A549 (cell line): ENCODE data around the gene MBL2.

Source experiments
- CEBPB ChIP-seq, 2 experiments: fragments of >200 bp in 1 of 2; sonication (Bioruptor Twin) in 1 of 2; formaldehyde crosslinking in 1 of 2; IDR thresholded peaks; 2 replicates each; pipeline ENCODE4 v1.6.1; 2012 to 2016
- EP300 ChIP-seq, 2 experiments: fragments of >200 bp; sonication (Bioruptor Twin); formaldehyde crosslinking; IDR thresholded peaks; 2 replicates in 1 of 2; 3 replicates in 1 of 2; pipeline ENCODE4 v1.6.1; 2016 to 2017
- HDAC2 ChIP-seq: fragments of 200-600 bp; sonication (generic); IDR thresholded peaks from 2 replicates; pipeline ENCODE4 v1.6.1; 2016
- MAZ ChIP-seq: fragments of 150-350 bp; IDR thresholded peaks from 2 replicates; pipeline ENCODE4 v1.6.1; 2014; ENCODE audit warnings: antibody characterized with exemption, low read depth, low read length, borderline replicate concordance
- SMC3 ChIP-seq: fragments of >200 bp; sonication (Bioruptor Twin); formaldehyde crosslinking; IDR thresholded peaks from 3 replicates; pipeline ENCODE4 v1.6.1; 2018; ENCODE audit warnings: inconsistent platforms
- TP53 ChIP-seq: fragments of 250-450 bp; sonication (Bioruptor Pico); IDR thresholded peaks from 2 replicates; pipeline ENCODE4 v1.5.0; 2021; ENCODE audit warnings: mild to moderate bottlenecking, moderate library complexity

- TF ChIP-seq EP300 (IDR thresholded peaks at IDR 0.05) (no peak), TP53 (CRISPR knock-in tag) (no peak), CEBPB (IDR thresholded peaks at IDR 0.05) (no peak), SMC3 (no peak), HDAC2 (no peak), MAZ (no peak)
Measured at GRCh38 chr10:52805414-52806285, 33.1 kb upstream of the MBL2 start.
